Kidney (tissue), 14 donors: ENCODE measurements around the gene TNIP2. TPM values are rescaled to one million over a fixed set of nuclear protein-coding genes. Genes with fewer than 3 reads are reported as not detected.

Experiments
- DNase-seq, 5 donors: peaks; one replicate each; pipeline ENCODE4 v3.0.0-alpha.2; 2013 to 2020
- FAIRE-seq: peaks from 2 replicates; lab custom pipeline; 2012; peaks lifted over from hg19 to GRCh38; lab: Jason Lieb, UNC
- H3K27ac ChIP-seq, 2 donors: one replicate each; pipeline ENCODE4 v1.7.0; 2013; ENCODE audit warnings: low read depth in 2 of 2, low read length in 2 of 2, inconsistent platforms in 1 of 2
- H3K27me3 ChIP-seq: one replicate; pipeline ENCODE4 v1.7.1; 2013; ENCODE audit warnings: low read length, inconsistent platforms; ENCODE audit not compliant: control insufficient read depth, insufficient read depth
- H3K36me3 ChIP-seq, 3 donors: one replicate each; pipeline versions ENCODE4 v1.7.0 to v1.7.1; 2013; ENCODE audit warnings: low read length in 3 of 3, control low read depth in 1 of 3, inconsistent platforms in 1 of 3; ENCODE audit not compliant: insufficient read depth in 3 of 3, control insufficient read depth in 2 of 3
- H3K4me1 ChIP-seq, 3 donors: one replicate each; pipeline versions ENCODE4 v1.7.0 to v1.7.1; 2013; ENCODE audit warnings: low read length in 3 of 3, inconsistent platforms in 1 of 3, low read depth in 1 of 3; ENCODE audit not compliant: control insufficient read depth in 2 of 3, insufficient read depth in 2 of 3
- H3K4me3 ChIP-seq, 3 donors: one replicate each; pipeline versions ENCODE4 v1.7.0 to v1.8.1; 2013; ENCODE audit warnings: low read length in 3 of 3, control low read depth in 1 of 3, inconsistent platforms in 1 of 3
- H3K9ac ChIP-seq, 3 donors: one replicate each; pipeline versions ENCODE4 v1.7.0 to v1.7.1; 2013; ENCODE audit warnings: low read length in 3 of 3, control low read depth in 1 of 3, inconsistent platforms in 1 of 3
- H3K9me3 ChIP-seq, 3 donors: one replicate each; pipeline versions ENCODE4 v1.7.0 to v1.7.1; 2013; ENCODE audit warnings: low read length in 3 of 3, control low read depth in 1 of 3, inconsistent platforms in 1 of 3; ENCODE audit not compliant: control insufficient read depth in 2 of 3, insufficient read depth in 1 of 3
- CTCF ChIP-seq: IDR thresholded peaks from 3 replicates; pipeline ENCODE4 v1.5.1; 2012; ENCODE audit warnings: mild to moderate bottlenecking, moderate library complexity, borderline replicate concordance; ENCODE audit not compliant: insufficient read depth; ENCODE audit errors: extremely low read depth
- intact Hi-C: fragments of 100-400 bp; cut with DNase I; formaldehyde crosslinking; loops from one replicate; pipeline ENCODE4 v1.11.1; 2022
- polyA plus RNA-seq: library from polyadenylated mRNA; stranded (reverse); fragments of 350-450 nt; fragmentation: Illumina TruSeq; extraction: RNeasy Lipid Tissue Mini Kit (QIAGEN cat#74804); gene quantifications from one replicate; pipeline ENCODE4 v1.2.3, GENCODE V29; 2014; ENCODE audit warnings: low read depth, low replicate concordance; ENCODE audit not compliant: insufficient read depth
- total RNA-seq: library from RNA; stranded (reverse); fragmentation: NEBNext Ultra II Directional; extraction: Animal tissue kit (Norgen Biotek cat#: 25700); gene quantifications from one replicate; pipeline ENCODE4 v1.2.1, GENCODE V29; 2021
- donor health status: control.
- donor health status: control.
- donor health status: control.
- donor health status: control.
- donor health status: control.
- donor health status: DM: yes; HTN: yes; CAD: no.
- donor health status: Normal renal cell carcinoma (clear cell type).

Gene TNIP2
- total and polyA plus RNA-seq, 2 donors from 2014 or later, result 43.1 to 44.4 TPM

GRCh38 chr4:2791518-2792395 is 35.6 kb upstream of the TNIP2 start:
- peak overlapping the region in 1 of 3 donors; percentile 2 for H3K4me3 ChIP-seq
- intact Hi-C loops, result no loop called here
- no peaks in the 10 kb centered on the region for H3K27me3 ChIP-seq
- H3K9me3 ChIP-seq, result no peaks in the 10 kb centered on the region
- peak overlapping the region; percentile 72 to 78 for H3K27ac ChIP-seq
- FAIRE-seq, result no peak
- DNase-seq, result peak in 2 of 5 donors; percentile 67 to 78
- peak overlapping the region in 1 of 3 donors; percentile 12 for H3K9ac ChIP-seq
- no peaks in the 10 kb centered on the region for H3K36me3 ChIP-seq
- TF ChIP-seq CTCF, result no peak
- peaks cover 0 to 53% (median 37%) of the 10 kb centered on the region in 3 donors for H3K4me1 ChIP-seq

GRCh38 chr4:2790583-2791517 is 34.7 kb upstream of the TNIP2 start:
- Histone ChIP-seq H3K4me1 (peaks cover 0 to 43% (median 28%) of the 10 kb centered on the region in 3 donors), H3K36me3 (no peaks in the 10 kb centered on the region), H3K27me3 (no peaks in the 10 kb centered on the region), H3K4me3 (no peak overlapping the region), H3K9ac (no peak overlapping the region), H3K27ac (peak overlapping the region in 1 of 2 donors; percentile 70), H3K9me3 (no peaks in the 10 kb centered on the region)
- intact Hi-C loops, result no loop called here
- no peak for FAIRE-seq
- peak in 3 of 5 donors; percentile 7 to 65 (median 45) for DNase-seq
- TF ChIP-seq CTCF, result no peak

GRCh38 chr4:2789793-2790582 is 33.9 kb upstream of the TNIP2 start:
- FAIRE-seq (no peak), DNase-seq (peak in 2 of 5 donors; percentile 47 to 66)
- no peak for TF ChIP-seq CTCF
- H3K27me3 ChIP-seq, result no peaks in the 10 kb centered on the region
- no peaks in the 10 kb centered on the region for H3K36me3 ChIP-seq
- no peaks in the 10 kb centered on the region for H3K9me3 ChIP-seq
- no peak overlapping the region for H3K4me3 ChIP-seq
- H3K4me1 ChIP-seq, result peaks cover 0 to 35% (median 20%) of the 10 kb centered on the region in 3 donors
- H3K9ac ChIP-seq, result no peak overlapping the region
- intact Hi-C loops, result no loop called here
- no peak overlapping the region for H3K27ac ChIP-seq
